ENCODE measurements around the gene TTL. TPM values are rescaled to one million over a fixed set of nuclear protein-coding genes. Genes with fewer than 3 reads are reported as not detected.
"Not testable (repeated sequence)": the region's sequence is repeated elsewhere in the genome, so short reads cannot be mapped to it uniquely, and the experiment has no call there.

TTL gene
- total RNA-seq, 1 donor from 2014 or later = 15.1 TPM

GRCh38 chr2:112487444-112487961 is 5.5 kb downstream of the TTL start:
- Histone ChIP-seq H3K9ac (ENCODE audit: low read depth in 1 of 3, low read length in 3 of 3) (peak overlapping the region in 1 of 3 donors; percentile 20), H3K36me3 (ENCODE audit: control insufficient read depth in 3 of 3, insufficient read depth in 3 of 3, low read length in 3 of 3) (peaks cover 0 to 8% (median 4%) of the 10 kb centered on the region in 3 donors), H3K27me3 (ENCODE audit: control insufficient read depth in 3 of 3, insufficient read depth in 3 of 3, low read length in 3 of 3) (no peaks in the 10 kb centered on the region), H3K4me1 (ENCODE audit: control insufficient read depth in 3 of 3, insufficient read depth in 3 of 3, low read length in 3 of 3) (peaks cover 6 to 10% (median 8%) of the 10 kb centered on the region in 3 donors), H3K27ac (ENCODE audit: low read depth, low read length) (no peak overlapping the region), H3K9me3 (ENCODE audit: control insufficient read depth in 3 of 3, low read length in 3 of 3) (no peaks in the 10 kb centered on the region), H3K4me3 (ENCODE audit: low read length in 3 of 3) (no peak overlapping the region)

- Histone ChIP-seq H3K36me3 (ENCODE audit: control insufficient read depth in 3 of 3, insufficient read depth in 3 of 3, low read length in 3 of 3) (peaks cover 0 to 8% (median 4%) of the 10 kb centered on the region in 3 donors), H3K9me3 (ENCODE audit: control insufficient read depth in 3 of 3, low read length in 3 of 3) (no peaks in the 10 kb centered on the region), H3K27ac (ENCODE audit: low read depth, low read length) (no peak overlapping the region), H3K4me1 (ENCODE audit: control insufficient read depth in 3 of 3, insufficient read depth in 3 of 3, low read length in 3 of 3) (peaks cover 2 to 6% (median 4%) of the 10 kb centered on the region in 3 donors), H3K9ac (ENCODE audit: low read depth in 1 of 3, low read length in 3 of 3) (no peak overlapping the region), H3K4me3 (ENCODE audit: low read length in 3 of 3) (no peak overlapping the region), H3K27me3 (ENCODE audit: control insufficient read depth in 3 of 3, insufficient read depth in 3 of 3, low read length in 3 of 3) (no peaks in the 10 kb centered on the region)
Measured at GRCh38 chr2:112488201-112488600, 6.2 kb downstream of the TTL start.

DNA sequence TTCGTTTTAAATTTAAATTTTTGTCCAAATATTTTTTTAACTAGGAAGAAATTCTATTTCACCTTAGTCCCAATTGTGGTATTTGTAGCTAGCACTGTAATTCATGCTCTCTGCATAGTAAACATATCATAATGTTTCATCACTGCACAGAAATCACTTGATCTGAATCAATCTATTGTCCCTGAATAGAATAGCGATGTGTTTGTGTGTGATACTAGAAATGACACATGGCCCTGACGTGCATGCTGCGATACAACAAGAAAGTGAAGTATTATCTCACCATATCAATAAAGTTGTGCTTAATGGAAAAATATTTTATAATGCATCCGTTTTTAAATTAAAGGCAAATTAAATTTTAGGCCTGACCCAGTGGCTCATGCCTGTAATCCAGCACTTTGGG is 10.0 kb downstream of the TTL start:
- Histone ChIP-seq H3K4me3 (ENCODE audit: low read length in 3 of 3) (no peak overlapping the region), H3K27ac (ENCODE audit: low read depth, low read length) (no peak overlapping the region), H3K27me3 (ENCODE audit: control insufficient read depth in 3 of 3, insufficient read depth in 3 of 3, low read length in 3 of 3) (no peaks in the 10 kb centered on the region), H3K4me1 (ENCODE audit: control insufficient read depth in 3 of 3, insufficient read depth in 3 of 3, low read length in 3 of 3) (peaks cover 3 to 10% (median 7%) of the 10 kb centered on the region in 3 donors), H3K36me3 (ENCODE audit: control insufficient read depth in 3 of 3, insufficient read depth in 3 of 3, low read length in 3 of 3) (peaks cover 0 to 11% (median 8%) of the 10 kb centered on the region in 3 donors), H3K9me3 (ENCODE audit: control insufficient read depth in 3 of 3, low read length in 3 of 3) (no peaks in the 10 kb centered on the region), H3K9ac (ENCODE audit: low read depth in 1 of 3, low read length in 3 of 3) (no peak overlapping the region)

- H3K27me3 ChIP-seq (ENCODE audit: control insufficient read depth in 3 of 3, insufficient read depth in 3 of 3, low read length in 3 of 3) = no peaks in the 10 kb centered on the region
- H3K4me3 ChIP-seq (ENCODE audit: low read length in 3 of 3) = no peak overlapping the region
- no peaks in the 10 kb centered on the region for H3K9me3 ChIP-seq (ENCODE audit: control insufficient read depth in 3 of 3, low read length in 3 of 3)
- peaks cover 3 to 10% (median 7%) of the 10 kb centered on the region in 3 donors for H3K4me1 ChIP-seq (ENCODE audit: control insufficient read depth in 3 of 3, insufficient read depth in 3 of 3, low read length in 3 of 3)
- no peak overlapping the region for H3K9ac ChIP-seq (ENCODE audit: low read depth in 1 of 3, low read length in 3 of 3)
- H3K27ac ChIP-seq (ENCODE audit: low read depth, low read length) = no peak overlapping the region
- H3K36me3 ChIP-seq (ENCODE audit: control insufficient read depth in 3 of 3, insufficient read depth in 3 of 3, low read length in 3 of 3) = peaks cover 0 to 7% (median 4%) of the 10 kb centered on the region in 3 donors
Measured at GRCh38 chr2:112493048-112493447, 11.1 kb downstream of the TTL start.

- no peaks in the 10 kb centered on the region for H3K27me3 ChIP-seq (ENCODE audit: control insufficient read depth in 3 of 3, insufficient read depth in 3 of 3, low read length in 3 of 3)
- H3K36me3 ChIP-seq (ENCODE audit: control insufficient read depth in 3 of 3, insufficient read depth in 3 of 3, low read length in 3 of 3) = peaks cover 0 to 7% (median 4%) of the 10 kb centered on the region in 3 donors
- H3K4me3 ChIP-seq (ENCODE audit: low read length in 3 of 3) = no peak overlapping the region
- peaks cover 3 to 10% (median 7%) of the 10 kb centered on the region in 3 donors for H3K4me1 ChIP-seq (ENCODE audit: control insufficient read depth in 3 of 3, insufficient read depth in 3 of 3, low read length in 3 of 3)
- H3K9ac ChIP-seq (ENCODE audit: low read depth in 1 of 3, low read length in 3 of 3) = no peak overlapping the region
- no peak overlapping the region for H3K27ac ChIP-seq (ENCODE audit: low read depth, low read length)
- H3K9me3 ChIP-seq (ENCODE audit: control insufficient read depth in 3 of 3, low read length in 3 of 3) = no peaks in the 10 kb centered on the region
Measured at GRCh38 chr2:112493858-112494648, 12.1 kb downstream of the TTL start.

DNA sequence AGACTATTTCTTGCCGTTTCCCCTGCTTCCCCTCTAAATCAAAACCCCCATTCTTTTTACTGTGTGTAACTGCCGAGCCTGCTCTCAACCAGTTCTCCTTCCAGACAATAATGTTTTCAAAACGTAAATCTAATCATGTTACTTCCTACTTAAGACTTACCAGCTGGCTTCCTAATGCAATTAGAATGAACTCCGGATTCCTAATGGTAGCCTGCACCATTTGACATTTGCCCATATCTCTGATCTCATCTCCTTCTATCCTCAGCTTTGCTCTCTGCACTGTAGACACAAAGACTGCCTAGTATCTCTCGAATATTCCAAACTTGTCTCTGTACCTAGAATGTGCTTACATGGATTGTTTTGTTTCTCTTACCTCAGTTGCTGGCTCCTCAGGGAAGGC is 12.9 kb downstream of the TTL start:
- no peak overlapping the region for H3K4me3 ChIP-seq (ENCODE audit: low read length in 3 of 3)
- no peaks in the 10 kb centered on the region for H3K9me3 ChIP-seq (ENCODE audit: control insufficient read depth in 3 of 3, low read length in 3 of 3)
- H3K27ac ChIP-seq (ENCODE audit: low read depth, low read length) = no peak overlapping the region
- no peaks in the 10 kb centered on the region for H3K27me3 ChIP-seq (ENCODE audit: control insufficient read depth in 3 of 3, insufficient read depth in 3 of 3, low read length in 3 of 3)
- peaks cover 3 to 10% (median 7%) of the 10 kb centered on the region in 3 donors for H3K4me1 ChIP-seq (ENCODE audit: control insufficient read depth in 3 of 3, insufficient read depth in 3 of 3, low read length in 3 of 3)
- peaks cover 0 to 7% (median 4%) of the 10 kb centered on the region in 3 donors for H3K36me3 ChIP-seq (ENCODE audit: control insufficient read depth in 3 of 3, insufficient read depth in 3 of 3, low read length in 3 of 3)
- no peak overlapping the region for H3K9ac ChIP-seq (ENCODE audit: low read depth in 1 of 3, low read length in 3 of 3)

DNA sequence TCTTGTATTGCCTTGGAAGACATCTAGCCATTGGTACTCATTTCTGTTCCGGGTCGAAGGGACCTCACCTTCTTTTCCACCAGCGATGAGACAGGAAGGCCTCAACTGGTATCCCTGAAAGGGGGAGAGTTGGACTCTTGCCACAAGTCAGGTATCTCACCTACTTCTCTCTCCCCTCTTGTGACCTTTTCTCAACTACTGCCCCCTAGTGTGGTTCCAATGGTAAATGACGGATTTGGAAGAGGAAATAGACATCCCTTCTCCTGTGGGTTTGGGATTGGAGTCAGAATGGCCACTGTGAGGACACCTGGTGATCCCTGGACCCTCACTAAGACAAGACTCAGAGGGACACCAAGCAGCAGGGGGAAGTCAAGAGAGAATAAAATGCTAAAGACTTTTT is 13.9 kb downstream of the TTL start:
- not testable (repeated sequence) for H3K27me3 ChIP-seq (ENCODE audit: control insufficient read depth in 3 of 3, insufficient read depth in 3 of 3, low read length in 3 of 3); H3K9me3 ChIP-seq (ENCODE audit: control insufficient read depth in 3 of 3, low read length in 3 of 3); H3K36me3 ChIP-seq (ENCODE audit: control insufficient read depth in 3 of 3, insufficient read depth in 3 of 3, low read length in 3 of 3); H3K27ac ChIP-seq (ENCODE audit: low read depth, low read length); H3K4me3 ChIP-seq (ENCODE audit: low read length in 3 of 3); H3K9ac ChIP-seq (ENCODE audit: low read depth in 1 of 3, low read length in 3 of 3)
- peaks cover 3 to 10% (median 7%) of the 10 kb centered on the region in 3 donors for H3K4me1 ChIP-seq (ENCODE audit: control insufficient read depth in 3 of 3, insufficient read depth in 3 of 3, low read length in 3 of 3)

GRCh38 chr2:112500850-112501484 is 19.0 kb downstream of the TTL start:
- not testable (repeated sequence) for H3K27ac ChIP-seq (ENCODE audit: low read depth, low read length); H3K27me3 ChIP-seq (ENCODE audit: control insufficient read depth in 3 of 3, insufficient read depth in 3 of 3, low read length in 3 of 3); H3K4me1 ChIP-seq (ENCODE audit: control insufficient read depth in 3 of 3, insufficient read depth in 3 of 3, low read length in 3 of 3); H3K9ac ChIP-seq (ENCODE audit: low read depth in 1 of 3, low read length in 3 of 3); H3K36me3 ChIP-seq (ENCODE audit: control insufficient read depth in 3 of 3, insufficient read depth in 3 of 3, low read length in 3 of 3); H3K4me3 ChIP-seq (ENCODE audit: low read length in 3 of 3); H3K9me3 ChIP-seq (ENCODE audit: control insufficient read depth in 3 of 3, low read length in 3 of 3)

- H3K36me3 ChIP-seq (ENCODE audit: control insufficient read depth in 3 of 3, insufficient read depth in 3 of 3, low read length in 3 of 3); H3K27me3 ChIP-seq (ENCODE audit: control insufficient read depth in 3 of 3, insufficient read depth in 3 of 3, low read length in 3 of 3); H3K27ac ChIP-seq (ENCODE audit: low read depth, low read length); H3K9me3 ChIP-seq (ENCODE audit: control insufficient read depth in 3 of 3, low read length in 3 of 3); H3K4me3 ChIP-seq (ENCODE audit: low read length in 3 of 3); H3K4me1 ChIP-seq (ENCODE audit: control insufficient read depth in 3 of 3, insufficient read depth in 3 of 3, low read length in 3 of 3); H3K9ac ChIP-seq (ENCODE audit: low read depth in 1 of 3, low read length in 3 of 3): not testable (repeated sequence)
Measured at GRCh38 chr2:112509239-112509998, 27.5 kb downstream of the TTL start.
